Activated CD8-positive, alpha-beta memory T cell treated with anti-CD3 and anti-CD28 coated beads for 1 hour (primary cell): ENCODE results near the gene MAP2K3.
"Not testable (repeated sequence)": the region's sequence is repeated elsewhere in the genome, so short reads cannot be mapped to it uniquely, and the experiment has no call there.

Experiments
- DNase-seq, 2 donors: peaks; one replicate each; pipeline ENCODE4 v3.0.0-alpha.2; 2020; ENCODE audit warnings: low read depth in 1 of 2; ENCODE audit errors: extremely low read depth in 1 of 2

The MAP2K3 gene

DNA sequence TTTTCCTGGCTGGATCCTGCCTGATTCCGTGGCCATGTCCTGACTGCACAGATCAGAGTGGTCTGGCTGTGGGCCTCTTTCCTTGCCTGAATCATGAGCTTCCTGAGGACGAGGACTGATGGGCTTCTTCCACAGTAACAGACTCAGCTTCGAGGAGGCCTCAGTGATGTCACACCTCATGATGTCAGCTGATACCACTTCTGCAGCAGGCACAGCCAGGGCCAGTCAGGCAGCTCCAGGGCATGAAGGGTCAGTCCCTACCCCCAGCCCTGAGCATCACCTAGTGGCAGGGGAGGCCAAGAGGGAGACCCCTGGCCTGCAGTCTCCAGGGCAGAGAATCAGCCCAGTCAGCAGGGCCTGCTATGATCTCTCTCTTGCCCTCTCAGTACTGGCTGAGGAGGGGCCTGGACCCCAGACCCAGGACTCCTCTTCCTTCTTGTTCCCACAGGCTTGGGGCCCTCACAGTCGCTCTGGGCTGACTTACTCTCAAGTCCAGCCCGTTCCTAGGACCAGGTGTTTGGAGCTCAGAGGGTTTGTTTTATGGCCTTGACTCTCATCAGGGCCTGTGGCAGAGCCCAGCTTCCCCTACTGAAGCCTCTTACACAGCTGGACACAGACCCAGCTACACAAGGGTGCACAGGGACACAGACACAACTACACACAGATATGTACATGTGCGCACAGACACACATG lies 65.0 kb downstream of the MAP2K3 start:
- not testable (repeated sequence) for DNase-seq

DNA sequence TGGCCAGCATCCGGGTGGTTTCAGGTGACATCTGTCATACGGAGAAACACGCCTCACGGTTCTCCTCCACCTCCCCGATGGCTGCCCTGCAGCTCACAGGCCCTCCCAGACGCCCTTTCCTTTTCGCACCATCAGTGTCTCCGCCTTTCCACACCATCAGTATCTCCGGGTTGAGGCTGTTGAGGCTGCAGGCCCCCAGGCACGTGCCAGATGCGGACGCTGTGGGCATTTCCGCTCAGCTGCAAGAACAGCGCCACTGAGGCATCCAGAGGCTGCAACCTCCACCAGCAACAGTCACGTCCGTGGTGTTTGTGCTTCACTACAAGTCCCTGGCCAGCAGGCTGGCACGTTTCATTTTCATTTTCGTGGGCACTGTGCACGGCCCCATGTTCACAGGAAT lies 66.0 kb downstream of the MAP2K3 start:
- DNase-seq, result not testable (repeated sequence)

DNA sequence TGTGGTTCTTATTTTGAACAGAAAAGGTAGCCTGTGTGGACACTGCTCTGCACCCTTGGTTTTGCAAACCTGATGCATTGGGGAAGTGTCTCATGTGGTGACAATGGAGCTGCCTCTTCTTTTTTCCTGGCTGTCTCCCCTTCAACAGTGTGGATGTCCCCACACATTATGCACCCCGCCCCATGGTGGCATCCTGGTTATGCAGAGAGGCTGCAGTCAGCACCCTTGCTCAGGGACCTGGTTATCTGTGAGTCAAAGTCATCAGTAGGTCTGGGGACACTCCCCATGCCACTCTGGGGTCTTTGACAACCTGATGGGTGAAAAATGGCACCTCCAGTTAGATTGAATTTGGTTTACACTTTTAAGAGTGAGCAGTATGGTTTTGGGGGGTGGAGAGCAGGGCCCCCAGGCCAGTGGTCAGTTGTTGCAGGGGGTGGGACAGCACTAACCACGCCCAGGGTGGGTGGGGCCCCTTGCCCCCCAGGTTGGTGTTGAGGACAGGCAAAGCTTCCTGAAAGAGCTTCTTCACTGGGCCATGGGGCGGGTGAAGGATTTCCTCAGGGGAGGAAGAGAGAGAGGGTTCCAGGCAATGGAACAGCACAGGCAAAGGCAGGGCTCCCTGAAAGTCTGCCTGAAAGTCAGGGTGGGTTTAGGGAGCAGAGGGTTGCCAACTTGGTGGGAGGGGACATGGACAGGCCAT lies 67.0 kb downstream of the MAP2K3 start:
- DNase-seq, result no peak

DNA sequence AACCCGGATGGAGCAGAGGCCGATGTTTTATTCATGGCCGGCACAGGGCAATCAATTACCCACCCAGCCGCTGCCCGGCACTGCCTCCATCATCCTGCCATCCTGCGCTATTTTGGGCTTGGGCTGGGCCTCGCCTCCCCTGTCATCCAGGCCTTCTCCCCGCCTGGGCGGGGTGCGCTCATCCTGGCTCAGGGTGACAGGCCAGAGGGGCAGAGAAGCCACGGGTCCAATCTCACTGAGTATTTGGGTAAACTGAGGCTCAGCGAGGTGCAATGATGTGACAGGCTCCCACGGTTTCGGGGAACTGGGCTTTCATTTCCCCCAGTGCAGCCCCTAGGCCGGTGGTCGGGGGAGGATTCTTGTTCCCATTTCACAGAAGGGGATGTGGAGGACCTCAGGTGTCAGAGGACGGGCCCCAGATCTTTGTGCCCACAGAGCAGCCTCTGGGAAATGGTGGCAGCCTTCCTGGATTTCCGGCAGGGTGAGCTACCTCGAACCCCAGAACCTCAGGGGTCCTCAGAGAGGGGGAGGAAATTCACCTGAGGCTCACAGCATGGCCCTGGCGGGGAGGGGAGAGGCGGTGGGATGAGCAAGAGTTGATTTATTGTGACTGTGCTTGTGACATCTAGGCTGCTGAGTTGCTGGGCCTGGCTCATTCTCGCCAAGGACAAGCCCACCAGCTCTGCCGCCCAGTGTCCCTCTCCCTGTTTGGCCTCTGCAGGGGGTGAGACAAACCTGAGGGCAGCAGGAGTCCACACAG lies 67.9 kb downstream of the MAP2K3 start:
- DNase-seq, result no peak

GRCh38 chr17:21352981-21353265 lies 68.4 kb downstream of the MAP2K3 start:
- no peak for DNase-seq

DNA sequence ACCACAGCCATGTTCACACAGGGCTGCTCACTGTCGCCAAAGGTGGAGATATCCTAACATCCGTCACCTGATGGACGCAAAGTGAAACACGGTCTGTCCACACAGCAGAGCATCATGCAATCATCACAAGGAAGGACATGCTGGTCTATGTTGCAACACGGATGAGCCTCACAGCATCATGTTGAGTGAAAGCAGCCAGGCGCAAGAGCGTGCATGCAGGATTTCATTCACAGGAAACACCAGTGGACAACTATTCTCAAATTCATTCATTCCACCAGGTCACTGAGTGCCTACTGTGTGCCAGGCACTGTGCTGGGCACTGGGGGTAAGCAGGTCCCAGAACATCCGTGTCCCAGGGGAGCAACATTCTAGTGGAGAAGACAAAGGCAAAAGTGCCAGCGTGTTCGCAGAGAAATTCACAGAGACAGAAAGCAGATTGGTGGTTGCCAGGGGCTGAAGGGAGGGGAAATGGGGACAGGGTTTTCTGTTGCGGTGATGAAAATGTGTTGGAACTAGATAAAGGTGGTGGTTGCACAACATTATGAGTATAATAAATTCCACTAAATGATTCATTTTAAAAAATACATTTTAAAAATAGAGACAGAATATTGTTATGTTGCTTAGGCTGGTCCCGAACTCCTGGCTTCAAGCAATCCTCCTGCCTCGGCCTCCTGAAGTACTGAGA lies 69.0 kb downstream of the MAP2K3 start:
- no peak for DNase-seq

DNA sequence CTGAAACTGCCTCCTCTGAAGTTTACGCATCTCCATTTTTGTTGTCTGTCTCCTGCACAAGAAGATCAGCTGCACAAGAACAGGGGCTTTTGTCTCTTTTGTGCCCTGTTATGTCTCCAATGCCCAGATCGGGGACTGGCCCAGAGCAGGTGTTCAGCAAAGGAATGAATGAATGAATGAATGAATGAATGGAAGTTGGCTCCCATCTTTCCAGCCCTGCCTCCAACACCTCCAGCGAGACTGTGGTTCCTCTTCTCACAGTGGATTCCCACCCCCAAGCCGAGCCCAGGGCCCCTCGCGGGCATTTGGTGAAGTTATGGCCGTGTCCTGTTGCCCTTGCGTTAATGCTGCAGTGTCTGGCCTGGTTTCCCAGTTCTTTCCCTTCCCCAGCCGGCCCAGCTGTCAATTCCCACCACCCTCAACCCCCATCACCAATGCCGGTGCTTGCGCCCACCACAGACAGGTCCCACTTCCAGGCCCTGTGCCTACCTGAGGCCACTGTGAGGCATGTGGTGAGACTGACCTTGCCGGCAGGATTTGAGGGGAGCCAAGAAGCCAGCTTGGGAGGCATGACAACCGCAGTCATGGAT lies 70.4 kb downstream of the MAP2K3 start:
- no peak for DNase-seq

DNA sequence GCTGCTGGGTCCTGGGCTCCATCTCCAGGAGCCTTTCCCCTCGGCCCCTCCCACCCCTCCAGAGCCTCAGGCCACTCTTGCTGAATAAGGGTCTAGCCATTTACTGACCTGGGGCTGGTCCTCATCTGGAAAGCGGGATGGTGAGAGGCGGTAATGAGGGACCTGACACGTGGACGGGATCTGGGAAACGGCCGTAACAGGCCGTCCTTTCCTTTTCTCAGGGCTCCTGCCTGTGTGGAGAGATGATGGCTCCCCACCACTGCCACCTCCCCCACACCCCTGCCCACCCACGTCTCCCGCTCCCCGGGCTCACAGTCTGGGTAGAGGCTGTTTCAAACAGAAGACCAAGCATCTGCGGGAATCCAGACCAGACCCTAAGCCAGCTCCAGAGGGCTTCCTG lies 71.1 kb downstream of the MAP2K3 start:
- DNase-seq, result no peak

GRCh38 chr17:21356537-21357127 lies 72.1 kb downstream of the MAP2K3 start:
- no peak for DNase-seq

- no peak for DNase-seq
Measured at GRCh38 chr17:21357281-21357680, 72.8 kb downstream of the MAP2K3 start.

DNA sequence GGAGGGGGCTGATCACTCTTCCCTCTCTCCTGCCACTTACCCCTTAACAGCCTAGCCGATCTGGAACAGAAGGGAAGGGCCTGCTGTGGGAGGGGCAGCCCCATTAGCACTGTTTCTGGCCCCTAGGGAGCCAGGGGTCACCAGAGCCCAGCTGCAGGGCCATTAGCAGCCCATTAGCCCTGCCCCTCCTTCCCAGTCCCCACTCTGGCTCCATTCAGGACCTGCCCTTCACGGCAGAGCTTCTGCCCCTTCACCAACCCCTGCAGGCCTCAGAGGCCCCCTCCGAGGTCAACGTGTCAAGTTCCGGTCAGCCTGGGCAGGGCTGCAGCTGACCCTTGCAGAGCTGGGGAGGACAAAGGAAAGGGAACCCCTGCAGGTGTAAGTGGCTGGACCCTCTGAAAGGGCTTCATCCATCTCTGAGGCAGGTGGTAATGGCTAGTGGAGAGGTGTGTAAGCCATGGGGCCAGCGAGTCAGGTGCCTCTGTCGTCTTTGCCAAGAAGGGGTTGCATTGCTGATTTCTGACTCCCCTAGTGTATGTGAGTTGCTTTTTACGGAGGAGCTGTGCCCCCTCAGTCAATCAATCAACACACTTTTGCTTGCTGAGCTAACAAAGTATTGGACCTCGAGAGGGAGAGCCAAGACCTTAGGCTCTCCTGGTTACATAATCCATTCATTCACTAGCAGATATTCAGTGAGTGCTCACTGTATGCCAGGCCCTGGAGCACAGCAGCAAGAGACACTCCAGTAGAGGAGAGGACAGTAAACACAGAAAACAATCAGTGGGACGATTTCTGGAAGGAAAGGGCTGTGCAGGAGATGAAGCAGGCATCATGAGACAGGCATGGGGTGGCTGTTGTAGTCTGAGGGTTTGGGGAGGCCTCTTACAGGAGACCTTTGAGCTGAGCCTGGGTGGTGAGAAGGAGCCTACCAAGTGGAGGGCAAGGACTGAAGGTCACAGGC lies 73.5 kb downstream of the MAP2K3 start:
- no peak for DNase-seq

- no peak for DNase-seq
Measured at GRCh38 chr17:21358682-21359482, 74.4 kb downstream of the MAP2K3 start.

DNA sequence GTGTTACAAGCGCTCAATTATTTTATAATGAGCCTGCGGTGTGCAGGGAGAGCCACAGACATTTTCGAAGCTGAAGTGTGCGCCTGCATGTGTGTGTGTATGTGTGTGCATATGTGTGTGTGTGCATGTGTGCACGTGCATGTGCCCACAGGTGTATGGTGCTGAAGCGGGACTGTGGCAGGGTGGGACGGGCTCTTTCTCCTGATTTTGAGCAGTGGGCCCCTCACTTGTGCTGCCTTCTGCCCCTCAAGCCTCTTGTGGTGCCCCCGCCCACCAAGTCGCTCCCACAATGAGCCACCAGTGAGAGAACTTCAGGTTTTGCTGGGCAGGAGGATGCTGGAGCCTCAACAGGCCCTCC lies 75.0 kb downstream of the MAP2K3 start:
- DNase-seq, result no peak

DNA sequence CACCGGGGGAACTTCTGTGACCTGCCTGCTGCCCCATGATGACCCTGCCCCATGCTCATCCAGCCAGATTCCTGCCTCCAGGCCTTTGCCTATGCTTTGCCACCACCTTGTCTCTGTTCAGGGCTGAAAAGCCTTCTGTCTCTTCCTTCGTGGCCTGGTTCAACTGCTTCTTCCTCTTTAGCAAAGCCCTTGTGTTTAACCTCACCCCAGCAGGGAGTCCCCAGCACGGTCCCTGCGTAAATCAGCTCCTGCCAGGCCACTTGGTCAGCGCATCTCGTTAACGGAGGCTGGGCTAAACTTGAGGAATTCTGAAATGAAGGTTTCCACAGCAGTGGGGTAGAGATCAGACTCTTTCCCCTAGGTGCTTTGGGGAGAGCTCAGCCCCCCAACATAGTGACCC lies 75.5 kb downstream of the MAP2K3 start:
- DNase-seq, result no peak

- DNase-seq, result no peak
Measured at GRCh38 chr17:21361020-21361809, 76.7 kb downstream of the MAP2K3 start.

- no peak for DNase-seq
Measured at GRCh38 chr17:21362331-21362931, 77.9 kb downstream of the MAP2K3 start.

GRCh38 chr17:21363776-21364642 lies 79.5 kb downstream of the MAP2K3 start:
- DNase-seq, result no peak
